OCI-LY7 (cell line): ENCODE data around the gene DHCR24.

ENCODE experiments used
- EZH2phosphoT487 ChIP-seq: fragments of 200-600 bp; sonication (generic); IDR thresholded peaks from 2 replicates; pipeline ENCODE4 v1.6.1; 2018; ENCODE audit warnings: low read depth, borderline replicate concordance, mild to moderate bottlenecking, mixed run types, antibody characterized with exemption, low read length, moderate library complexity, mixed read lengths
- TF ChIP-seq, protein P1 (sequence below): fragments of 200-600 bp; sonication (generic); conservative IDR thresholded peaks from 2 replicates; pipeline ENCODE4 v1.5.1; 2014; ENCODE audit warnings: mild to moderate bottlenecking, antibody characterized with exemption, low read length, moderate library complexity, mixed read lengths

DNA sequence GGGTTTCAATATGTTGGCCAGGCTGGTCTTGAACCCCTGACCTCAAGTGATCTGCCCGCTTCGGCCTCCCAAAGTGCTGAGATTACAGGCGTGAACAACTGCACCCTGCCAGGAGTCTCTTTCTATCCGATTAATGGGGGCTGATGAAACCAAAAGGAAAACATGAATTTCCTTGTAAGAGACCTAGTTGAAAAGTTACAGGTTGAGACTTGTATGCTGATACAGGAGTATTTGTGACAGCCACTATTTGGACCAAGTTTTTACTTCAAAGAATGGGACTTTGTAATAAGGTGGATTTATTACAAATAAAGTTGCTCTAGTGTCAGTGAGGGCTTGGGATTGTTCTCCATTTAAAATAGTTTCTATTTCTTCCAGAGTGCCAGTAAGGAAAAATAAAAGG is 49.8 kb upstream of the DHCR24 start:
- TF ChIP-seq, protein P1, sequence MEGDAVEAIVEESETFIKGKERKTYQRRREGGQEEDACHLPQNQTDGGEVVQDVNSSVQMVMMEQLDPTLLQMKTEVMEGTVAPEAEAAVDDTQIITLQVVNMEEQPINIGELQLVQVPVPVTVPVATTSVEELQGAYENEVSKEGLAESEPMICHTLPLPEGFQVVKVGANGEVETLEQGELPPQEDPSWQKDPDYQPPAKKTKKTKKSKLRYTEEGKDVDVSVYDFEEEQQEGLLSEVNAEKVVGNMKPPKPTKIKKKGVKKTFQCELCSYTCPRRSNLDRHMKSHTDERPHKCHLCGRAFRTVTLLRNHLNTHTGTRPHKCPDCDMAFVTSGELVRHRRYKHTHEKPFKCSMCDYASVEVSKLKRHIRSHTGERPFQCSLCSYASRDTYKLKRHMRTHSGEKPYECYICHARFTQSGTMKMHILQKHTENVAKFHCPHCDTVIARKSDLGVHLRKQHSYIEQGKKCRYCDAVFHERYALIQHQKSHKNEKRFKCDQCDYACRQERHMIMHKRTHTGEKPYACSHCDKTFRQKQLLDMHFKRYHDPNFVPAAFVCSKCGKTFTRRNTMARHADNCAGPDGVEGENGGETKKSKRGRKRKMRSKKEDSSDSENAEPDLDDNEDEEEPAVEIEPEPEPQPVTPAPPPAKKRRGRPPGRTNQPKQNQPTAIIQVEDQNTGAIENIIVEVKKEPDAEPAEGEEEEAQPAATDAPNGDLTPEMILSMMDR, result no peak
- no peak for TF ChIP-seq EZH2phosphoT487
